HCT116 (cell line): Measurements from ENCODE around the gene HCN2.

Source experiments
- POLR2A ChIP-seq: IDR thresholded peaks from 2 replicates; pipeline ENCODE4 v1.7.0; 2011; ENCODE audit warnings: borderline replicate concordance; ENCODE audit not compliant: insufficient read depth, insufficient read length; ENCODE audit errors: extremely low read depth
- SP1 ChIP-seq: IDR thresholded peaks from 2 replicates; pipeline ENCODE4 v1.6.1; 2012; ENCODE audit warnings: low read depth
- TF ChIP-seq, protein P1 (sequence below), 3 experiments: fragments of 200-600 bp in 1 of 3; sonication (generic) in 1 of 3; IDR thresholded peaks in 2 of 3; conservative IDR thresholded peaks in 1 of 3; 2 replicates each; pipeline ENCODE4 v1.5.1; 2012 to 2017; ENCODE audit warnings: low read depth in 2 of 3, low read length in 2 of 3, antibody characterized with exemption in 1 of 3, borderline replicate concordance in 1 of 3, control low read depth in 1 of 3, mild to moderate bottlenecking in 1 of 3, mixed read lengths in 1 of 3, mixed run types in 1 of 3, moderate library complexity in 1 of 3; ENCODE audit not compliant: insufficient read depth in 1 of 3

DNA sequence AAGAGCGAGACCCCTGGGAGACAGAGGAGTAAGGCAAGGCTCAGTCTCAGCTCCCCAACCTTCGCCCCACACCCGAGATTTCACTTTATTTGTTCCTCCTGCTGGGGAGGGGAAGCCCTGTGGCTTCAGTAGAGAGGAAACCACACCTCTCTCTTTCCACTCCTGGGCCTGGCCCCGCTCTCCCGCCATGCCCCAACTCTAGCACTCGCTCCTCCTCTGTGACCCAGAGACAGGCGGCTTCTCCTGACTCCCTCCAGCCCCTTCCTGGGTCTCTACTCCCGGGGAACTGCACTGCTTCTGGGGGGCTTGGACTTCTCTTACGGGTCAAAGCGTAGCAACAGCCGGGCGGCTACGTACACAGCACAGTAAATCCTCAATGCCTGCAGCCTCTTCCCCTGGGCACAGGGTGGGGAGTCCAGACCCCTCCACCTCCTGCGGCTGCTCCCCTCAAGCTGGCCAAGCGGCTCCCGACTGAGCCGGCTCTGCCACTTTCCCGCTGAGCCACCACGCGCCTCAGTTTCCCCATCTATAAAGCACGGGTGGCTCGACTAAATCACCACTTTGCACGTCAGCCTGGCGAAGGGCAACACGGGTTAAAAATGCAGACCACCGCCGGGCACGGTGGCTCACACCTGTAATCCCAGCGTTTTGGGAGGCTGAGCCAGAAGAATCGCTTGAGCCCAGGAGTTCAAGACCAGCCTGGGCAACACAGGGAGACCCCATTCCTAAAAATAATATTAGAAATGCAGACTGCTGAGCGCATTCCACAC lies 71.9 kb downstream of the HCN2 start:
- TF ChIP-seq, protein P1, sequence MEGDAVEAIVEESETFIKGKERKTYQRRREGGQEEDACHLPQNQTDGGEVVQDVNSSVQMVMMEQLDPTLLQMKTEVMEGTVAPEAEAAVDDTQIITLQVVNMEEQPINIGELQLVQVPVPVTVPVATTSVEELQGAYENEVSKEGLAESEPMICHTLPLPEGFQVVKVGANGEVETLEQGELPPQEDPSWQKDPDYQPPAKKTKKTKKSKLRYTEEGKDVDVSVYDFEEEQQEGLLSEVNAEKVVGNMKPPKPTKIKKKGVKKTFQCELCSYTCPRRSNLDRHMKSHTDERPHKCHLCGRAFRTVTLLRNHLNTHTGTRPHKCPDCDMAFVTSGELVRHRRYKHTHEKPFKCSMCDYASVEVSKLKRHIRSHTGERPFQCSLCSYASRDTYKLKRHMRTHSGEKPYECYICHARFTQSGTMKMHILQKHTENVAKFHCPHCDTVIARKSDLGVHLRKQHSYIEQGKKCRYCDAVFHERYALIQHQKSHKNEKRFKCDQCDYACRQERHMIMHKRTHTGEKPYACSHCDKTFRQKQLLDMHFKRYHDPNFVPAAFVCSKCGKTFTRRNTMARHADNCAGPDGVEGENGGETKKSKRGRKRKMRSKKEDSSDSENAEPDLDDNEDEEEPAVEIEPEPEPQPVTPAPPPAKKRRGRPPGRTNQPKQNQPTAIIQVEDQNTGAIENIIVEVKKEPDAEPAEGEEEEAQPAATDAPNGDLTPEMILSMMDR (IDR thresholded peaks at IDR 0.05 in 2 of 3, conservative IDR thresholded peaks at IDR 0.05 in 1 of 3; ENCODE audit: borderline replicate concordance in 1 of 3, insufficient read depth in 1 of 3, low read depth in 2 of 3, low read length in 2 of 3), result no peak
- TF ChIP-seq POLR2A, result no peak
- no peak for TF ChIP-seq SP1
